Spleen (tissue), 11 donors: Measurements from ENCODE around the gene FAM83C. TPM values are rescaled to one million over a fixed set of nuclear protein-coding genes. Genes with fewer than 3 reads are reported as not detected.

Experiments
- DNase-seq: peaks from one replicate; pipeline ENCODE4 v3.0.0-alpha.2; 2020
- H3K27ac ChIP-seq, 8 donors: fragments of 200-600 bp; sonication (generic) in 7 of 8; 1 replicate in 4 of 8; 2 replicates in 4 of 8; pipeline versions ENCODE4 v1.5.0 to v1.8.0; 2016 to 2021; ENCODE audit warnings: inconsistent platforms in 4 of 8, mild to moderate bottlenecking in 4 of 8, moderate library complexity in 1 of 8
- H3K27me3 ChIP-seq, 7 donors: fragments of 200-600 bp; sonication (generic) in 6 of 7; replicated peaks in 1 of 7; 1 replicate in 4 of 7; 2 replicates in 3 of 7; pipeline versions ENCODE4 v1.5.0 to v1.8.0; 2016 to 2021; ENCODE audit warnings: inconsistent platforms in 3 of 7, mild to moderate bottlenecking in 1 of 7
- H3K36me3 ChIP-seq, 6 donors: fragments of 200-600 bp; sonication (generic) in 5 of 6; 1 replicate in 4 of 6; 2 replicates in 2 of 6; pipeline versions ENCODE4 v1.5.0 to v1.8.0; 2016 to 2021; ENCODE audit warnings: inconsistent platforms in 2 of 6
- H3K4me1 ChIP-seq, 6 donors: fragments of 200-600 bp; sonication (generic) in 5 of 6; 1 replicate in 3 of 6; 2 replicates in 3 of 6; pipeline versions ENCODE4 v1.5.0 to v1.8.0; 2016 to 2021; ENCODE audit warnings: inconsistent platforms in 3 of 6
- H3K4me3 ChIP-seq, 8 donors: fragments of 200-600 bp; sonication (generic) in 7 of 8; 1 replicate in 4 of 8; 2 replicates in 4 of 8; pipeline versions ENCODE4 v1.5.0 to v1.8.0; 2016 to 2021; ENCODE audit warnings: inconsistent platforms in 4 of 8, mild to moderate bottlenecking in 4 of 8, moderate library complexity in 2 of 8
- H3K9me3 ChIP-seq, 8 donors: fragments of 200-600 bp; sonication (generic) in 7 of 8; 1 replicate in 4 of 8; 2 replicates in 4 of 8; pipeline versions ENCODE4 v1.5.0 to v1.8.0; 2016 to 2021; ENCODE audit warnings: inconsistent platforms in 4 of 8
- POLR2A ChIP-seq, 3 donors: fragments of 450-650 bp; IDR thresholded peaks; one replicate each; pipeline ENCODE4 v1.5.1; 2017; ENCODE audit warnings: antibody characterized with exemption in 3 of 3, mild to moderate bottlenecking in 1 of 3
- POLR2AphosphoS5 ChIP-seq, 3 donors: sonication (generic); formaldehyde crosslinking; IDR thresholded peaks; one replicate each; pipeline ENCODE4 v1.5.1; 2017; ENCODE audit warnings: antibody characterized with exemption in 3 of 3
- WGBS, 5 donors: extraction: QIAGEN DNeasy Blood & Tissue Kit in 3 of 5; methylation state at CpG; one replicate each; pipeline versions ENCODE4 v1.1.5 to v1.1.7; 2013 to 2018; 5-methylcytosine and 5-hydroxymethylcytosine counted together
- intact Hi-C: fragments of 100-400 bp; cut with DNase I; formaldehyde crosslinking; loops from one replicate; pipeline ENCODE4 v1.15.0; 2023; ENCODE audit warnings: low total_unique reads
- polyA plus RNA-seq, 3 donors: library from polyadenylated mRNA; stranded (reverse); fragments of 200-250 nt; gene quantifications; one replicate each; pipeline ENCODE4 v1.2.1, GENCODE V29; 2013
- total RNA-seq, 7 donors: library from RNA; depleted of rRNA in 3 of 7; stranded (reverse); fragments of >200 nt in 3 of 7; fragmentation: NEBNext Ultra II Directional in 4 of 7; extraction: Animal tissue kit (Norgen Biotek cat#: 25700) in 4 of 7; gene quantifications; one replicate each; pipeline versions ENCODE4 v1.1.0 to v1.2.1, GENCODE V29; 2016 to 2021
- TF ChIP-seq, protein P1 (sequence below), 11 experiments: fragments of 200-600 bp in 7 of 11; fragments of 450-650 bp in 4 of 11; sonication (generic) in 4 of 11; IDR thresholded peaks in 8 of 11; conservative IDR thresholded peaks in 3 of 11; 1 replicate in 7 of 11; 2 replicates in 4 of 11; pipeline versions ENCODE4 v1.4.0 to v1.8.0; 2016 to 2021; ENCODE audit warnings: antibody characterized with exemption in 11 of 11, inconsistent platforms in 4 of 11, mild to moderate bottlenecking in 1 of 11
- donor health status: healthy with polysubstance abuse.
- donor health status: DM: no; HTN: no; CAD: no; lungs with moderate emphysema.
- donor health status: DM: no; HTN: no; CAD: no.
- donor health status: Bipolar disorder and iron deficiency.
- donor health status: healthy.
- donor health status: DM: no; HTN: no; CAD: no.
- donor health status: DM: yes; HTN: yes; CAD: no.

FAM83C gene
- total and polyA plus RNA-seq, 10 donors = not detected

GRCh38 chr20:35329435-35330139 lies 37.4 kb upstream of the FAM83C start:
- DNase-seq = no peak
- Histone ChIP-seq H3K27me3 (no peaks in the 10 kb centered on the region), H3K36me3 (peaks cover 0 to 44% (median 3%) of the 10 kb centered on the region in 6 donors), H3K9me3 (no peaks in the 10 kb centered on the region), H3K4me3 (no peak overlapping the region), H3K4me1 (peaks cover 0 to 9% (median 0%) of the 10 kb centered on the region in 6 donors), H3K27ac (no peak overlapping the region)
- TF ChIP-seq POLR2AphosphoS5 (IDR thresholded peaks at IDR 0.05) (no peak), POLR2A (IDR thresholded peaks at IDR 0.05) (no peak)
- TF ChIP-seq, protein P1, sequence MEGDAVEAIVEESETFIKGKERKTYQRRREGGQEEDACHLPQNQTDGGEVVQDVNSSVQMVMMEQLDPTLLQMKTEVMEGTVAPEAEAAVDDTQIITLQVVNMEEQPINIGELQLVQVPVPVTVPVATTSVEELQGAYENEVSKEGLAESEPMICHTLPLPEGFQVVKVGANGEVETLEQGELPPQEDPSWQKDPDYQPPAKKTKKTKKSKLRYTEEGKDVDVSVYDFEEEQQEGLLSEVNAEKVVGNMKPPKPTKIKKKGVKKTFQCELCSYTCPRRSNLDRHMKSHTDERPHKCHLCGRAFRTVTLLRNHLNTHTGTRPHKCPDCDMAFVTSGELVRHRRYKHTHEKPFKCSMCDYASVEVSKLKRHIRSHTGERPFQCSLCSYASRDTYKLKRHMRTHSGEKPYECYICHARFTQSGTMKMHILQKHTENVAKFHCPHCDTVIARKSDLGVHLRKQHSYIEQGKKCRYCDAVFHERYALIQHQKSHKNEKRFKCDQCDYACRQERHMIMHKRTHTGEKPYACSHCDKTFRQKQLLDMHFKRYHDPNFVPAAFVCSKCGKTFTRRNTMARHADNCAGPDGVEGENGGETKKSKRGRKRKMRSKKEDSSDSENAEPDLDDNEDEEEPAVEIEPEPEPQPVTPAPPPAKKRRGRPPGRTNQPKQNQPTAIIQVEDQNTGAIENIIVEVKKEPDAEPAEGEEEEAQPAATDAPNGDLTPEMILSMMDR (IDR thresholded peaks at IDR 0.05 in 8 of 11, conservative IDR thresholded peaks at IDR 0.05 in 3 of 11) = peak in 6 of 11 experiments; percentile 8 to 46 (median 27)
- 76 to 89% (median 82%) methylated on average over 4 of the region's 4 CpGs for WGBS, 5 donors
- intact Hi-C loops = no loop called here

DNA sequence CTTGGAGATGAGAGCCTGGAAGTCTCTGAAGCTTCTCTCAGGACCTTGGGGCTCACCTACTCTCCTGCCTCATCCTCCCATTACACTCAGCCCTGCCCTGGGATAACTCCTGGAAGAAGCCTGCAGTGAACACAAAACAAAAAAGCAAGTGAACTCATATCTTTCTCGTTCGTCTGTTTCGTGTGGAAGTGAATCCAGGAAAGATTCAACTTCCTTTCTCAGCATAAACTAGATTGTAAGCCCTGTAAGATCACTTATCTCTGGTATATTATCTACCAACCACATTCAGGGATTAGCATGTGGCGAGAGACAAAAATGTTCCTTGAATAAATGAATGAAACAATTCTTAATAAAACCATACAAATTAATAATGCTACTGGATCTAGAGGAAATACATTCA lies 36.5 kb upstream of the FAM83C start:
- intact Hi-C loops = no loop called here
- Histone ChIP-seq H3K4me3 (no peak overlapping the region), H3K27me3 (no peaks in the 10 kb centered on the region), H3K27ac (no peak overlapping the region), H3K4me1 (peaks cover 0 to 9% (median 0%) of the 10 kb centered on the region in 6 donors), H3K9me3 (no peaks in the 10 kb centered on the region), H3K36me3 (peaks cover 0 to 49% (median 3%) of the 10 kb centered on the region in 6 donors)
- TF ChIP-seq, protein P1 (IDR thresholded peaks at IDR 0.05 in 8 of 11, conservative IDR thresholded peaks at IDR 0.05 in 3 of 11) = no peak
- TF ChIP-seq POLR2AphosphoS5 (IDR thresholded peaks at IDR 0.05) (no peak), POLR2A (IDR thresholded peaks at IDR 0.05) (no peak)
- WGBS, 5 donors = 71 to 86% (median 81%) methylated on average over 4 of the region's 4 CpGs
- no peak for DNase-seq

- WGBS, 5 donors = 84 to 96% (median 93%) methylated on average over 3 of the region's 3 CpGs
- Histone ChIP-seq H3K4me1 (peaks cover 0 to 9% (median 0%) of the 10 kb centered on the region in 6 donors), H3K27me3 (no peaks in the 10 kb centered on the region), H3K36me3 (peaks cover 0 to 51% (median 3%) of the 10 kb centered on the region in 6 donors), H3K9me3 (no peaks in the 10 kb centered on the region), H3K27ac (no peak overlapping the region), H3K4me3 (no peak overlapping the region)
- DNase-seq = no peak
- intact Hi-C loops = no loop called here
- TF ChIP-seq, protein P1 (IDR thresholded peaks at IDR 0.05 in 8 of 11, conservative IDR thresholded peaks at IDR 0.05 in 3 of 11) = no peak
- TF ChIP-seq POLR2A (IDR thresholded peaks at IDR 0.05) (no peak), POLR2AphosphoS5 (IDR thresholded peaks at IDR 0.05) (no peak)
Observed at GRCh38 chr20:35328095-35328685, 36.0 kb upstream of the FAM83C start.
